ENCODE results near the gene IQSEC1. TPM values are rescaled to one million over a fixed set of nuclear protein-coding genes. Genes with fewer than 3 reads are reported as not detected.

The IQSEC1 gene
- total RNA-seq, 4 donors from 2014 or later, result 31.9 to 35.8 (median 34.8) TPM

- TF ChIP-seq CTCF (IDR thresholded peaks at IDR 0.05), result no peak
- no peak for TF ChIP-seq POLR2A (IDR thresholded peaks at IDR 0.05)
- H3K4me3 ChIP-seq (ENCODE audit: low read depth, poor library complexity, severe bottlenecking), result no peak overlapping the region
- intact Hi-C loops (cut with DNase I; ENCODE audit: low total_unique reads), result no loop called here
- no peak for DNase-seq (ENCODE audit: low spot score in 2 of 2)
- WGBS, 2 donors, result 64 to 67% methylated on average over 3 of the region's 3 CpGs
Measured at GRCh38 chr3:12960497-12960896, 112.7 kb downstream of the IQSEC1 start.

GRCh38 chr3:12959838-12960378 lies 113.3 kb downstream of the IQSEC1 start:
- TF ChIP-seq POLR2A (IDR thresholded peaks at IDR 0.05) (no peak), CTCF (IDR thresholded peaks at IDR 0.05) (no peak)
- no peak overlapping the region for H3K4me3 ChIP-seq (ENCODE audit: low read depth, poor library complexity, severe bottlenecking)
- intact Hi-C loops (cut with DNase I; ENCODE audit: low total_unique reads), result no loop called here
- WGBS, 2 donors, result 66 to 68% methylated on average over 15 of the region's 15 CpGs
- DNase-seq (ENCODE audit: low spot score in 2 of 2), result peak in 1 of 2 donors; percentile 46

- DNase-seq (ENCODE audit: low spot score in 2 of 2), result no peak
- TF ChIP-seq CTCF (IDR thresholded peaks at IDR 0.05) (no peak), POLR2A (IDR thresholded peaks at IDR 0.05) (no peak)
- H3K4me3 ChIP-seq (ENCODE audit: low read depth, poor library complexity, severe bottlenecking), result no peak overlapping the region
- 67 to 68% methylated on average over 6 to 7 of the region's 7 CpGs for WGBS, 2 donors
- intact Hi-C loops (cut with DNase I; ENCODE audit: low total_unique reads), result no loop called here
Measured at GRCh38 chr3:12959410-12959809, 113.8 kb downstream of the IQSEC1 start.

GRCh38 chr3:12957824-12958792 lies 115.1 kb downstream of the IQSEC1 start:
- H3K4me3 ChIP-seq (ENCODE audit: low read depth, poor library complexity, severe bottlenecking), result no peak overlapping the region
- WGBS, 2 donors, result 83 to 88% methylated on average over 12 to 13 of the region's 13 CpGs
- intact Hi-C loops (cut with DNase I; ENCODE audit: low total_unique reads), result no loop called here
- no peak for TF ChIP-seq CTCF (IDR thresholded peaks at IDR 0.05)
- no peak for TF ChIP-seq POLR2A (IDR thresholded peaks at IDR 0.05)
- no peak for DNase-seq (ENCODE audit: low spot score in 2 of 2)

GRCh38 chr3:12957339-12957738 lies 115.9 kb downstream of the IQSEC1 start:
- intact Hi-C loops (cut with DNase I; ENCODE audit: low total_unique reads), result no loop called here
- H3K4me3 ChIP-seq (ENCODE audit: low read depth, poor library complexity, severe bottlenecking), result no peak overlapping the region
- 46 to 48% methylated on average over 8 of the region's 8 CpGs for WGBS, 2 donors
- TF ChIP-seq CTCF (IDR thresholded peaks at IDR 0.05) (no peak), POLR2A (IDR thresholded peaks at IDR 0.05) (no peak)
- DNase-seq (ENCODE audit: low spot score in 2 of 2), result no peak

All from lower leg skin (tissue), 4 donors.